ENCODE measurements around the gene RASGRF2.

The RASGRF2 gene

GRCh38 chr5:80958616-80959015 is 1.5 kb upstream of the RASGRF2 start:
- Histone ChIP-seq H3K9me2 (replicated peaks; ENCODE audit: control insufficient read depth, low read length) (no peaks in the 10 kb centered on the region), H4K20me1 (ENCODE audit: control insufficient read depth, insufficient read depth, low read depth, low read length) (no peaks in the 10 kb centered on the region), H3K36me3 (ENCODE audit: control insufficient read depth, low read length) (no peaks in the 10 kb centered on the region), H3K9me3 (ENCODE audit: control insufficient read depth, insufficient read depth, low read length) (peaks cover 2% of the 10 kb centered on the region; the same call in 1 of the 2 replicates), H3K4me1 (ENCODE audit: control insufficient read depth, low read length) (no peaks in the 10 kb centered on the region), H3K79me2 (ENCODE audit: control insufficient read depth, low read length) (no peaks in the 10 kb centered on the region), H3K4me2 (ENCODE audit: low read length) (no peak overlapping the region), H3F3A (ENCODE audit: control insufficient read depth, insufficient read depth) (0 out of 2 replicates have a peak, but pooled peaks cover 2% of the 10 kb centered on the region), H3K27ac (ENCODE audit: low read depth, low read length) (no peak overlapping the region), H3K27me3 (ENCODE audit: control insufficient read depth, low read length) (peaks cover 8% of the 10 kb centered on the region), H3K4me3 (ENCODE audit: low read length) (no peak overlapping the region)
- TF ChIP-seq EZH2phosphoT487 (IDR thresholded peaks at IDR 0.05; ENCODE audit: borderline replicate concordance, low read length) (no peak), CTCF (IDR thresholded peaks at IDR 0.05; ENCODE audit: low read depth, low read length, poor library complexity, severe bottlenecking) (no peak)

- TF ChIP-seq CTCF (IDR thresholded peaks at IDR 0.05; ENCODE audit: low read depth, low read length, poor library complexity, severe bottlenecking) (no peak), EZH2phosphoT487 (IDR thresholded peaks at IDR 0.05; ENCODE audit: borderline replicate concordance, low read length) (no peak)
- no peaks in the 10 kb centered on the region for H3K9me2 ChIP-seq (replicated peaks; ENCODE audit: control insufficient read depth, low read length)
- H3K4me3 ChIP-seq (ENCODE audit: low read length): no peak overlapping the region
- H4K20me1 ChIP-seq (ENCODE audit: control insufficient read depth, insufficient read depth, low read depth, low read length): no peaks in the 10 kb centered on the region
- no peak overlapping the region for H3K27ac ChIP-seq (ENCODE audit: low read depth, low read length)
- 0 out of 2 replicates have a peak, but pooled peaks cover 2% of the 10 kb centered on the region for H3F3A ChIP-seq (ENCODE audit: control insufficient read depth, insufficient read depth)
- no peaks in the 10 kb centered on the region for H3K36me3 ChIP-seq (ENCODE audit: control insufficient read depth, low read length)
- no peak overlapping the region for H3K4me2 ChIP-seq (ENCODE audit: low read length)
- H3K4me1 ChIP-seq (ENCODE audit: control insufficient read depth, low read length): no peaks in the 10 kb centered on the region
- peaks cover 2% of the 10 kb centered on the region; the same call in 1 of the 2 replicates for H3K9me3 ChIP-seq (ENCODE audit: control insufficient read depth, insufficient read depth, low read length)
- H3K79me2 ChIP-seq (ENCODE audit: control insufficient read depth, low read length): no peaks in the 10 kb centered on the region
- H3K27me3 ChIP-seq (ENCODE audit: control insufficient read depth, low read length): peaks cover 13% of the 10 kb centered on the region
These were observed 1.0 kb upstream of the RASGRF2 start for GRCh38 chr5:80959138-80959537.

- no peak overlapping the region for H3K4me2 ChIP-seq (ENCODE audit: low read length)
- TF ChIP-seq CTCF (IDR thresholded peaks at IDR 0.05; ENCODE audit: low read depth, low read length, poor library complexity, severe bottlenecking) (no peak), EZH2phosphoT487 (IDR thresholded peaks at IDR 0.05; ENCODE audit: borderline replicate concordance, low read length) (no peak)
- no peaks in the 10 kb centered on the region for H3K9me2 ChIP-seq (replicated peaks; ENCODE audit: control insufficient read depth, low read length)
- no peaks in the 10 kb centered on the region for H3K79me2 ChIP-seq (ENCODE audit: control insufficient read depth, low read length)
- no peaks in the 10 kb centered on the region for H3K4me1 ChIP-seq (ENCODE audit: control insufficient read depth, low read length)
- no peak overlapping the region for H3K4me3 ChIP-seq (ENCODE audit: low read length)
- H3K27ac ChIP-seq (ENCODE audit: low read depth, low read length): no peak overlapping the region
- H4K20me1 ChIP-seq (ENCODE audit: control insufficient read depth, insufficient read depth, low read depth, low read length): no peaks in the 10 kb centered on the region
- peaks cover 2% of the 10 kb centered on the region; the same call in 1 of the 2 replicates for H3K9me3 ChIP-seq (ENCODE audit: control insufficient read depth, insufficient read depth, low read length)
- H3F3A ChIP-seq (ENCODE audit: control insufficient read depth, insufficient read depth): 0 out of 2 replicates have a peak, but pooled peaks cover 2% of the 10 kb centered on the region
- H3K27me3 ChIP-seq (ENCODE audit: control insufficient read depth, low read length): peaks cover 15% of the 10 kb centered on the region
- no peaks in the 10 kb centered on the region for H3K36me3 ChIP-seq (ENCODE audit: control insufficient read depth, low read length)
These were observed 590 bp downstream of the RASGRF2 start for GRCh38 chr5:80960531-80961375.
